Liver (tissue), 3 donors: Measurements from ENCODE around the gene SNCB.

Experiments used
- ATF3 ChIP-seq: IDR thresholded peaks from 2 replicates; pipeline ENCODE4 v1.6.1; 2016; ENCODE audit warnings: antibody characterized with exemption
- CTCF ChIP-seq: fragments of 150-350 bp; IDR thresholded peaks from 2 replicates; pipeline ENCODE4 v1.5.1; 2017; ENCODE audit warnings: improper control_type of control experiment, low read depth, low read length; ENCODE audit not compliant: missing input control
- FOXA1 ChIP-seq: IDR thresholded peaks from 2 replicates; pipeline ENCODE4 v1.6.1; 2016; ENCODE audit warnings: antibody characterized with exemption
- HNF4G ChIP-seq: IDR thresholded peaks from 2 replicates; pipeline ENCODE4 v1.6.1; 2016; ENCODE audit warnings: antibody characterized with exemption
- JUND ChIP-seq, 2 donors: IDR thresholded peaks; 2 replicates each; pipeline ENCODE4 v1.6.1; 2016; ENCODE audit warnings: antibody characterized with exemption in 2 of 2
- MAX ChIP-seq: IDR thresholded peaks from 2 replicates; pipeline ENCODE4 v1.6.1; 2016; ENCODE audit warnings: antibody characterized with exemption
- NR2F2 ChIP-seq: IDR thresholded peaks from 2 replicates; pipeline ENCODE4 v1.6.1; 2016; ENCODE audit warnings: antibody characterized with exemption
- REST ChIP-seq: IDR thresholded peaks from 2 replicates; pipeline ENCODE4 v1.6.1; 2016; ENCODE audit warnings: antibody characterized with exemption, mild to moderate bottlenecking
- SP1 ChIP-seq: IDR thresholded peaks from 2 replicates; pipeline ENCODE4 v1.6.1; 2018; ENCODE audit warnings: antibody characterized with exemption, mild to moderate bottlenecking
- TAF1 ChIP-seq: conservative IDR thresholded peaks from 2 replicates; pipeline ENCODE4 v1.6.1; 2016; ENCODE audit warnings: antibody characterized with exemption, mild to moderate bottlenecking
- donor health status: healthy.
- donor health status: healthy.

GRCh38 chr5:176660530-176660859 lies 30.2 kb upstream of the SNCB start:
- TF ChIP-seq CTCF: no peak
- no peak for TF ChIP-seq NR2F2
- TF ChIP-seq REST: no peak
- no peak for TF ChIP-seq HNF4G
- TF ChIP-seq SP1: no peak
- no peak for TF ChIP-seq JUND (IDR thresholded peaks at IDR 0.05)
- no peak for TF ChIP-seq ATF3
- TF ChIP-seq TAF1: no peak
- no peak for TF ChIP-seq MAX
- no peak for TF ChIP-seq FOXA1
